GM21619 (cell line): ENCODE data around the gene FAM171A1.

ENCODE experiments used
- ATAC-seq: cut with Tn5 transposase; IDR thresholded peaks from one replicate; pipeline ENCODE4 v1.9.1; 2021; ENCODE audit not compliant: unreplicated experiment

Gene FAM171A1

DNA sequence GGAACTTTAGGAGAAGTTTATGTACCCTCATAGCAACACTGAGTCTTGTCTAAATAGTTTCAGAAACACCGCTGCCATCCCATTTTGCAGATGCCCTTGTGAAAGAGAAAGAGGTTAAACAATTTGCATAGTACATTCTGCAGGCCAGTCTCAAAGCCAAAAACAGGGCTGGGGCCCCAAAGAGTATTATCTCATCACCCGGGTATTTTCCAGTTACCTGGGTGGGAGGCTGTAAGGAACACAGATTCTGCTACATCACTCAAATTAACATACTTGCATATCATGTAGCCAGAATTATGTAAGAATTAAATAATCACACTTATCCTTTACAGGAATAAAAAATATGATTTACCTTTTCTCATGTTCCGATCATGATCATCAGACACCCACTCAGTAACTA is 3.1 kb upstream of the FAM171A1 start:
- peak; percentile 44 for ATAC-seq

GRCh38 chr10:15373199-15373598 is 2.1 kb upstream of the FAM171A1 start:
- no peak for ATAC-seq

GRCh38 chr10:15370212-15370855 is 755 bp downstream of the FAM171A1 start:
- ATAC-seq = peak; percentile 11

- ATAC-seq = no peak
Measured at GRCh38 chr10:15369256-15370211, 1.6 kb downstream of the FAM171A1 start.

DNA sequence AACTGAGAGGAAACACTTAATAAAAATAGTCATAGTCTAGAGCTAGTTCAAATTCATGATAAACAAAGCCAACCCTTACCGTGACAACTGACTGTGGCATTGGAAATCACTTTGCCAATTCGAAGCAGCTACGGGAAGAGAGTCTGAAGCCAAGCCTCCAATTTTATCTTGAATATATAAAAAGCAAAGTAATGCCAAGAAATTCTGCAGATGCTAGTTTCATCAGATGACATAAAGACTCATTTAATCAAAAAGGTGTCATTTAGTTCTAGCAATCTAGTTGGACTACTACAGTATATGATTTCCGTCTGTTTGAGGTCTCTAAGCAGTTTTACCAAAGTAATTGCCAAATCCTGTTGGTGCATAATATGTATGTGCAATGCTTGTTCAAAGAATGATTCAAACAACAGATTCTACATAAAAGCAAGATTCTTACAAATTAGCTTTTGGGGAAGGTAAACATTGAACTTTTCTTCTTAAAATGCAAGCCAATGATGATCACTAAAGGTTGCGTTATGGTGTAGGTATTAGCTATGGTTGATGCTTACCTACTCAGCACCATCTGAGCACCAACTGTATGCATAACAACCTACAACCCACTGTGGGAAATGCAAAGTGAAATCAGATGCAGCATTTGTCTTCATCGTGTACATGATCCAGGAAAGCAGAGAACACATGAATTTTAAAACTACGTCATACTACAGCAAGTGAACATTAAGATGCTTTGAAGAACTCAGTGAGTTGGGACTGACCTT is 2.8 kb downstream of the FAM171A1 start:
- no peak for ATAC-seq

- no peak for ATAC-seq
Measured at GRCh38 chr10:15367296-15368085, 3.6 kb downstream of the FAM171A1 start.

GRCh38 chr10:15365692-15366091 is 5.4 kb downstream of the FAM171A1 start:
- no peak for ATAC-seq

DNA sequence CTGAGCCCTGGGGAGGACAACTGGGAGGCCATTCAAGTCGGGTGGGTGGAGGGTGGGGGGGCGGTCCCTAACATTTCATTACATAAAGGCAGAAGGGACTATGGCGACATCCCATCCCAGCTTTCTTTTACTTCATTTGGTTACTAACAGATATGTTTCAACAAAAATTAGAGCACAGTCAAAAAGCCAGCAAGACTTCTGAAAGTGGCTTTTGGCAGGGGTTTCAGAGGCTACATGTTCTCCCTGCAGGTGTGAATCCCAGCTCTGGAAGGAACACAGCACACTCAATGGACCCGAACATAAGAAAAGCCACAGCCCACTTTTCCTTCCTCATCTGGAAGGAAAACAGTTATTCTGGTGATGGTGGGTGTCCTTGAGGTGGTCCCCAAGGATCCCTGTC is 7.1 kb downstream of the FAM171A1 start:
- ATAC-seq = no peak

- ATAC-seq = no peak
Measured at GRCh38 chr10:15363031-15363430, 8.1 kb downstream of the FAM171A1 start.

- ATAC-seq = no peak
Measured at GRCh38 chr10:15361131-15361530, 10.0 kb downstream of the FAM171A1 start.

GRCh38 chr10:15360566-15360965 is 10.5 kb downstream of the FAM171A1 start:
- ATAC-seq = no peak

DNA sequence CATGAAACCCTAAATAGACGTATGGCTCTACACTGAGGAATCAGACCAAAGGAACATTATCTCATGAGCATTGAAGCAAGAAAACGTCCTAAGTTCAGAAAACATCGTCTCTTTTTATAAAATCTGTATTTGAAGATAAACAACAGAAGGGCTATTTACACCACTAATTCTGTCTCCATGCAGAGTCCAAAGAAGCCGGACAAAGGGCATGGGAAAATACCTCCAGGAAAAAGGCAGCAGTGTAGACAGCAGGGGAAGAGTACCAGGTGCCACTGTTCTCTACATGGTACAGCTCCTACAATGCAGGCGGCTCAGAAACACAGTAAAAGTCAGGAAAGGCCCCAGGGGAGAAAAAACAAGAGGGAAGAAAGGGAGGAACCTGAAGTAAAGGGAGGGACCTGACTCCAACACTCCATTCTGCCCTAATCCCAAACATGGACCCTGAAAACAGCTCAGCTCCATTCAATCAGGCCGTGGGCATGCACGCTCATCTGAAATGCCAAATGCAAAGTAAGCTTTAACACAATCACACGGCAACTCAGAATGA is 17.5 kb downstream of the FAM171A1 start:
- no peak for ATAC-seq

- ATAC-seq = no peak
Measured at GRCh38 chr10:15352836-15353235, 18.3 kb downstream of the FAM171A1 start.

- ATAC-seq = no peak
Measured at GRCh38 chr10:15352201-15352600, 18.9 kb downstream of the FAM171A1 start.

DNA sequence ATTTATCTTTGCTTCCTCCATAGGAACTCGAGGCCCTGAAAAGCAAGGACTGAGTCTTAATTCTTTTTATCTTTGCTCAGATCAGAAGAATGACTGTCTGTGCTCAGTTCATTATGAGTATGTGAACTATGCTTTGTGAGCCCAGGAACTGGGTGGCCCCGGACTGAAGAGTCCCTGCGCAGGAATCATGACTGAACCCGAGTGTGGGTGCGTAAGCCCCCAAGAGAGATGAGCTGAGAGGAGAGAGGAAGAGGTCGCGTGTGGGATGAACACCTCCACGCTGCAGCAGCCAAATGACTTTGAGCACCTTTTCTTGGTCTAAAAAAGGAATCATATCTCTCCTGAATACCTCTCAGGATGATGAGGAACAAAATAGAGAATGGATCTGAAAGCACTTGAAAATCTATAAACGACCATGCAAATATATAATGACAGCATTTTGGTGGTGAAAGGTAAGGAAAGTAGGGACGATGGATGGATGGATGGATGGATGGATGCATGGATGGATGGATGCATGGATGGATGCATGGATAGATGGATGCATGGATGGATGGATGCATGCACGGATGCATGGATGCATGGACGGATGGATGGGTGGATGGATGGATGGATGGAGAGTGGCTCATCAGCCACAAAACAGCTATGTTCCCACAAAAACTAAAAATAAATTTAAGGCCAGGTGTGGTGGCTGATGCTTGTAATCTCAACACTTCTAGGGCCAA is 19.8 kb downstream of the FAM171A1 start:
- no peak for ATAC-seq

DNA sequence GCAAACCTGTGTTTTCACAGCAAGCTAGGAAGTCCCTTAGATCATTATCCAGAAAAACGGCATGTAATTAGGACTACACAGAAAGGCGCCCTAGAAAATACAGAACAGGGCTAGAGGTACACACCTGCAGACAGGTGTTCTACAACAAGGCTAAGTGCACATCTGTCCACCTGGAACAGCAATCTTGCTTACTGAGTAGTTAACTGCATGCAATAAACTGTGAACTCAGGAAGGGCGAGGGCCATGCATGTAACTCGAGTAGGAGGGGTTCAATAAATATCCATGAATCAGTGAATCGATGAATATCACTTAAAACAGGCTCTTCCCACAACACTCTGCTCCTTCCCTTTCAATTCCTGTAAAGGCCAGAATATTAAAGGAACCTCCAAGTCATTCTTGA is 22.0 kb downstream of the FAM171A1 start:
- ATAC-seq = no peak

- no peak for ATAC-seq
Measured at GRCh38 chr10:15348579-15348978, 22.5 kb downstream of the FAM171A1 start.

DNA sequence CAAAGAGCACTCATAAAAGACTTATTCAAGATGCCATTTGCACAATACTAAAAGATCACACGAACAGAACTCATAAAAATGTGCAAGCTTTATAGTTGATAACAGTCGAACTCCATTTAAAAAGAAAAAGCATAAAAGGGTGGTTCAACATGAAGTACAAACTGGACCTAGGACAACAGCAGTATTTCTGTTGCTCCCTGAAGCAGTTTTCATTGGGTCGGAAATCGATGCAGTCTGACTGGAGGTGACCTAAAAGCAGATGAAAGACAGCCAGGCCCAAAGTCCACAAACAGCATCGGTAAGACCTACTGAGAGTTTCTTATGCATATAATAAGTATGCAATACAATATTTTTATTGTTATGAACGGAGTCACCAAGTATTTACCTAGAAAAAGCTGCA is 23.9 kb downstream of the FAM171A1 start:
- ATAC-seq = no peak

DNA sequence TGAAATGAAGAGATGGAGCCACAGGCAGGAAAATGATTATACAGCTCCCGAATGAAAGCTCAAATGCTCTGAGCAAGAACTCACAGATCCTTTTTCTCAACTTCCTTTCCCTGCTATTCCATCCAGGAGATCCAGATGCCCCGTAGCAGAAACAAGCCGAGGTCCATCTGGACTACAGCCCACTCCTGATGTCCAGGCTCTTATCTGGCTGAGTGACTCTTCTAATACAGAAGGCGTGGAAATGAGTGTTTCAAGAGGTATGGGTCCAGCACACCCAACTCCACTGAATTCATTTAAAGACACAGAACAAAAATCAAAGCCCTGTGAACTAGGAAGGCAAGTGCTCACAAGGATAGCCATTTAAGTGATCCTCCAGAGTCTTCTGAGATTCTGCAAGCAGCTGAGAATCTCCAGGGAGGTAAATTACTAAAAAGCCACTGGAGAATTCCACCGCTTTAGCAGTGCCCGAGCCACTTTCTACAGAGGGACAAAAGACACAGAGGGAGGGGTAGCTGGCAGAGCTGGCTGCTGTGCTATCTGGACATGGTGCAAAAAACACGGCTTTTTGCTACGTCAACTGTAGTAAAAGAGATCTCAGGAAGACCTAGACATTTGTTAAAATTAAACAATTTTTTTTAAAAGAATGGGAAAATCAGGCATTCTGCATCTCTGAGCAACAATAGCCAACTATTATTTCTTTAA is 24.5 kb downstream of the FAM171A1 start:
- ATAC-seq = no peak
